ENCODE data around the gene MAN1A1. TPM values are rescaled to one million over a fixed set of nuclear protein-coding genes. Genes with fewer than 3 reads are reported as not detected.

MAN1A1 gene
- total RNA-seq, 1 experiment from 2014 or later = 0.06 TPM

- Histone ChIP-seq H3K27ac (ENCODE audit: low read depth, low read length, poor library complexity, severe bottlenecking) (no peak overlapping the region), H3K36me3 (ENCODE audit: insufficient read depth, low read length, poor library complexity, severe bottlenecking) (no peaks in the 10 kb centered on the region), H3K4me3 (ENCODE audit: low read depth, low read length, poor library complexity, severe bottlenecking) (no peak overlapping the region), H3K9me3 (ENCODE audit: low read depth, low read length, poor library complexity, severe bottlenecking) (no peaks in the 10 kb centered on the region), H3K4me1 (ENCODE audit: insufficient read depth, low read length, poor library complexity, severe bottlenecking) (no peaks in the 10 kb centered on the region), H3K27me3 (replicated peaks; ENCODE audit: insufficient read depth, low read depth, low read length, poor library complexity) (no peaks in the 10 kb centered on the region)
- BruUV-seq (replicated peaks) = no TSS peak
- no peak for DNase-seq (ENCODE audit: low spot score)
- ChIA-PET CTCF (interaction anchor here (0.7 kb wide), 1 partner anchor 32 kb away, joined by 3 read pairs; no protein-coding TSS in a partner anchor), POLR2A (ENCODE audit: low non-redundant PET) (no interaction called here)
- TF ChIP-seq EZH2 (IDR thresholded peaks at IDR 0.05; ENCODE audit: borderline replicate concordance, low read depth, low read length, poor library complexity, severe bottlenecking) (no peak), CTCF (conservative IDR thresholded peaks at IDR 0.05; ENCODE audit: low read depth, low read length) (no peak)
- intact Hi-C loops (cut with micrococcal nuclease; ENCODE audit: unreplicated experiment) = no loop called here
These were observed 168.5 kb downstream of the MAN1A1 start for GRCh38 chr6:119181046-119181445.

GRCh38 chr6:119179842-119180241, 169.7 kb downstream of the MAN1A1 start:
- no TSS peak for BruUV-seq (replicated peaks)
- CTCF ChIA-PET = no interaction called here
- POLR2A ChIA-PET (ENCODE audit: low non-redundant PET) = no interaction called here
- Histone ChIP-seq H3K27me3 (replicated peaks; ENCODE audit: insufficient read depth, low read depth, low read length, poor library complexity) (no peaks in the 10 kb centered on the region), H3K4me1 (ENCODE audit: insufficient read depth, low read length, poor library complexity, severe bottlenecking) (no peaks in the 10 kb centered on the region), H3K36me3 (ENCODE audit: insufficient read depth, low read length, poor library complexity, severe bottlenecking) (no peaks in the 10 kb centered on the region), H3K27ac (ENCODE audit: low read depth, low read length, poor library complexity, severe bottlenecking) (no peak overlapping the region), H3K4me3 (ENCODE audit: low read depth, low read length, poor library complexity, severe bottlenecking) (no peak overlapping the region), H3K9me3 (ENCODE audit: low read depth, low read length, poor library complexity, severe bottlenecking) (no peaks in the 10 kb centered on the region)
- intact Hi-C loops (cut with micrococcal nuclease; ENCODE audit: unreplicated experiment) = no loop called here
- DNase-seq (ENCODE audit: low spot score) = no peak
- no peak for TF ChIP-seq CTCF (conservative IDR thresholded peaks at IDR 0.05; ENCODE audit: low read depth, low read length)
- TF ChIP-seq EZH2 (IDR thresholded peaks at IDR 0.05; ENCODE audit: borderline replicate concordance, low read depth, low read length, poor library complexity, severe bottlenecking) = no peak

GRCh38 chr6:119179062-119179461, 170.5 kb downstream of the MAN1A1 start:
- no peaks in the 10 kb centered on the region for H3K27me3 ChIP-seq (replicated peaks; ENCODE audit: insufficient read depth, low read depth, low read length, poor library complexity)
- H3K27ac ChIP-seq (ENCODE audit: low read depth, low read length, poor library complexity, severe bottlenecking) = no peak overlapping the region
- no peak for TF ChIP-seq CTCF (conservative IDR thresholded peaks at IDR 0.05; ENCODE audit: low read depth, low read length)
- TF ChIP-seq EZH2 (IDR thresholded peaks at IDR 0.05; ENCODE audit: borderline replicate concordance, low read depth, low read length, poor library complexity, severe bottlenecking) = no peak
- ChIA-PET POLR2A (ENCODE audit: low non-redundant PET) (no interaction called here), CTCF (no interaction called here)
- intact Hi-C loops (cut with micrococcal nuclease; ENCODE audit: unreplicated experiment) = no loop called here
- no peaks in the 10 kb centered on the region for H3K9me3 ChIP-seq (ENCODE audit: low read depth, low read length, poor library complexity, severe bottlenecking)
- no peaks in the 10 kb centered on the region for H3K36me3 ChIP-seq (ENCODE audit: insufficient read depth, low read length, poor library complexity, severe bottlenecking)
- no peak for DNase-seq (ENCODE audit: low spot score)
- H3K4me1 ChIP-seq (ENCODE audit: insufficient read depth, low read length, poor library complexity, severe bottlenecking) = no peaks in the 10 kb centered on the region
- BruUV-seq (replicated peaks) = no TSS peak
- H3K4me3 ChIP-seq (ENCODE audit: low read depth, low read length, poor library complexity, severe bottlenecking) = no peak overlapping the region

Measured in A673 (cell line).